ENCODE measurements around the gene APOBEC3C.
"Not testable (repeated sequence)": the region's sequence is repeated elsewhere in the genome, so short reads cannot be mapped to it uniquely, and the experiment has no call there.

DNA sequence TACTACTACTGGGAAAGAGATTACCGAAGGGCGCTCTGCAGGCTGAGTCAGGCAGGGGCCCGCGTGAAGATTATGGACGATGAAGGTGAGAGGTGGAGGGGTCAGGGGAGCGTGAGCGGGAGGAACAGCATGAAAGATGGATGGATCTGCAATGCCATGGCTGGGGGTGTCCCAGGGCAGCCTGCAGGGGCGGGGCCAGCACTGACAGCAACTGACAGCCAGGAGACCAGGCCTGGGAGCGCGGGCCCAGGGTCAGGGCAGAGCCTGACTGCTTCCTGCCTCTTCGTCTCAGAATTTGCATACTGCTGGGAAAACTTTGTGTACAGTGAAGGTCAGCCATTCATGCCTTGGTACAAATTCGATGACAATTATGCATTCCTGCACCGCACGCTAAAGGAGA lies 31.1 kb downstream of the APOBEC3C start:
- TF ChIP-seq, protein P1, sequence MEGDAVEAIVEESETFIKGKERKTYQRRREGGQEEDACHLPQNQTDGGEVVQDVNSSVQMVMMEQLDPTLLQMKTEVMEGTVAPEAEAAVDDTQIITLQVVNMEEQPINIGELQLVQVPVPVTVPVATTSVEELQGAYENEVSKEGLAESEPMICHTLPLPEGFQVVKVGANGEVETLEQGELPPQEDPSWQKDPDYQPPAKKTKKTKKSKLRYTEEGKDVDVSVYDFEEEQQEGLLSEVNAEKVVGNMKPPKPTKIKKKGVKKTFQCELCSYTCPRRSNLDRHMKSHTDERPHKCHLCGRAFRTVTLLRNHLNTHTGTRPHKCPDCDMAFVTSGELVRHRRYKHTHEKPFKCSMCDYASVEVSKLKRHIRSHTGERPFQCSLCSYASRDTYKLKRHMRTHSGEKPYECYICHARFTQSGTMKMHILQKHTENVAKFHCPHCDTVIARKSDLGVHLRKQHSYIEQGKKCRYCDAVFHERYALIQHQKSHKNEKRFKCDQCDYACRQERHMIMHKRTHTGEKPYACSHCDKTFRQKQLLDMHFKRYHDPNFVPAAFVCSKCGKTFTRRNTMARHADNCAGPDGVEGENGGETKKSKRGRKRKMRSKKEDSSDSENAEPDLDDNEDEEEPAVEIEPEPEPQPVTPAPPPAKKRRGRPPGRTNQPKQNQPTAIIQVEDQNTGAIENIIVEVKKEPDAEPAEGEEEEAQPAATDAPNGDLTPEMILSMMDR (IDR thresholded peaks at IDR 0.05), result not testable (repeated sequence)
- not testable (repeated sequence) for TF ChIP-seq POLR2A (IDR thresholded peaks at IDR 0.05)
